Esophagus squamous epithelium (tissue), 5 donors: ENCODE results near the gene BFSP2. TPM values are rescaled to one million over a fixed set of nuclear protein-coding genes. Genes with fewer than 3 reads are reported as not detected.

ENCODE experiments used
- DNase-seq: peaks from one replicate; lab custom pipeline; 2025; lab: John Stamatoyannopoulos, UW
- H3K27ac ChIP-seq, 4 donors: fragments of 200-600 bp; sonication (generic); one replicate each; pipeline ENCODE4 v1.5.1; 2016 to 2019; ENCODE audit warnings: mild to moderate bottlenecking in 1 of 4
- H3K27me3 ChIP-seq, 4 donors: fragments of 200-600 bp; sonication (generic); 1 replicate in 3 of 4; 2 replicates in 1 of 4; pipeline versions ENCODE4 v1.5.1 to v1.6.0; 2017 to 2021; ENCODE audit warnings: antibody characterized with exemption in 1 of 4
- H3K36me3 ChIP-seq, 3 donors: fragments of 200-600 bp; sonication (generic); one replicate each; pipeline ENCODE4 v1.5.1; 2016 to 2019
- H3K4me1 ChIP-seq, 3 donors: fragments of 200-600 bp; sonication (generic); one replicate each; pipeline ENCODE4 v1.5.1; 2017 to 2019
- H3K4me3 ChIP-seq, 4 donors: fragments of 200-600 bp; sonication (generic); 1 replicate in 3 of 4; 2 replicates in 1 of 4; pipeline ENCODE4 v1.5.1; 2016 to 2019; ENCODE audit warnings: mild to moderate bottlenecking in 2 of 4, moderate library complexity in 1 of 4
- H3K9me3 ChIP-seq, 3 donors: fragments of 200-600 bp; sonication (generic); one replicate each; pipeline ENCODE4 v1.5.1; 2016 to 2019
- CTCF ChIP-seq, 6 experiments: fragments of 450-650 bp in 4 of 6; fragments of 200-600 bp in 2 of 6; sonication (generic) in 2 of 6; IDR thresholded peaks; one replicate each; pipeline ENCODE4 v1.5.1; 2016 to 2019; ENCODE audit warnings: antibody characterized with exemption in 6 of 6, mild to moderate bottlenecking in 4 of 6, moderate library complexity in 4 of 6
- POLR2A ChIP-seq, 4 donors: fragments of 450-650 bp; IDR thresholded peaks; one replicate each; pipeline ENCODE4 v1.6.1; 2017; ENCODE audit warnings: antibody characterized with exemption in 4 of 4, mild to moderate bottlenecking in 4 of 4, moderate library complexity in 3 of 4
- WGBS, 2 donors: methylation state at CpG; one replicate each; pipeline ENCODE4 v1.1.5; 2018; 5-methylcytosine and 5-hydroxymethylcytosine counted together
- intact Hi-C: fragments of 100-400 bp; cut with DNase I; formaldehyde crosslinking; loops from one replicate; pipeline ENCODE4 v1.15.0; 2022
- total RNA-seq, 4 donors: library from RNA; depleted of rRNA; stranded (reverse); fragments of >200 nt; gene quantifications; one replicate each; pipeline ENCODE4 v1.1.0, GENCODE V29; 2016
- donor health status: DM: yes; HTN: yes; CAD: no.

BFSP2 gene
- total RNA-seq, 4 donors from 2014 or later: not detected

GRCh38 chr3:133414021-133414392 lies 14.2 kb downstream of the BFSP2 start:
- DNase-seq: no peak
- 63 to 72% methylated on average over 1 to 3 of the region's 4 CpGs for WGBS, 2 donors
- TF ChIP-seq CTCF (IDR thresholded peaks at IDR 0.05) (no peak), POLR2A (IDR thresholded peaks at IDR 0.05) (no peak)
- Histone ChIP-seq H3K9me3 (no peaks in the 10 kb centered on the region), H3K27me3 (peaks cover 0 to 17% (median 0%) of the 10 kb centered on the region in 4 donors), H3K27ac (peak overlapping the region in 1 of 4 donors; percentile 51), H3K4me3 (no peak overlapping the region), H3K36me3 (no peaks in the 10 kb centered on the region), H3K4me1 (peaks cover 0 to 16% (median 0%) of the 10 kb centered on the region in 3 donors)
- intact Hi-C loops: no loop called here

- peaks cover 0 to 5% (median 0%) of the 10 kb centered on the region in 4 donors for H3K27me3 ChIP-seq
- no peak overlapping the region for H3K27ac ChIP-seq
- peaks cover 0 to 11% (median 0%) of the 10 kb centered on the region in 3 donors for H3K4me1 ChIP-seq
- TF ChIP-seq POLR2A (IDR thresholded peaks at IDR 0.05): no peak
- TF ChIP-seq CTCF (IDR thresholded peaks at IDR 0.05): no peak
- intact Hi-C loops: no loop called here
- H3K9me3 ChIP-seq: no peaks in the 10 kb centered on the region
- WGBS, 2 donors: 69 to 100% methylated on average over 2 to 6 of the region's 7 CpGs
- H3K36me3 ChIP-seq: no peaks in the 10 kb centered on the region
- H3K4me3 ChIP-seq: no peak overlapping the region
- no peak for DNase-seq
Observed at GRCh38 chr3:133418361-133418760, 18.5 kb downstream of the BFSP2 start.

- no peak overlapping the region for H3K4me3 ChIP-seq
- intact Hi-C loops: no loop called here
- peaks cover 0 to 12% (median 0%) of the 10 kb centered on the region in 3 donors for H3K4me1 ChIP-seq
- WGBS, 2 donors: 78 to 82% methylated on average over 10 to 15 of the region's 15 CpGs
- H3K27me3 ChIP-seq: peaks cover 0 to 6% (median 0%) of the 10 kb centered on the region in 4 donors
- no peaks in the 10 kb centered on the region for H3K9me3 ChIP-seq
- DNase-seq: no peak
- no peaks in the 10 kb centered on the region for H3K36me3 ChIP-seq
- no peak for TF ChIP-seq POLR2A (IDR thresholded peaks at IDR 0.05)
- TF ChIP-seq CTCF (IDR thresholded peaks at IDR 0.05): no peak
- no peak overlapping the region for H3K27ac ChIP-seq
Observed at GRCh38 chr3:133419151-133419909, 19.5 kb downstream of the BFSP2 start.

- intact Hi-C loops: loop anchor here (5.0 to 10.0 kb wide), 2 partner anchors 388 to 700 kb away; partner anchors contain the start of genes NPHP3 and TMEM108
- peak in 1 of 4 donors; percentile 40 for TF ChIP-seq POLR2A (IDR thresholded peaks at IDR 0.05)
- TF ChIP-seq CTCF (IDR thresholded peaks at IDR 0.05): no peak
- H3K27ac ChIP-seq: no peak overlapping the region
- peaks cover 0 to 18% (median 0%) of the 10 kb centered on the region in 3 donors for H3K4me1 ChIP-seq
- H3K27me3 ChIP-seq: peaks cover 0 to 18% (median 0%) of the 10 kb centered on the region in 4 donors
- no peak for DNase-seq
- no peaks in the 10 kb centered on the region for H3K36me3 ChIP-seq
- no peaks in the 10 kb centered on the region for H3K9me3 ChIP-seq
- WGBS, 2 donors: 67 to 82% methylated on average over 8 to 9 of the region's 9 CpGs
- no peak overlapping the region for H3K4me3 ChIP-seq
Observed at GRCh38 chr3:133424937-133425869, 25.3 kb downstream of the BFSP2 start.
